HG03280 (cell line): ENCODE results near the gene FZR1.
A peak's percentile ranks its signal among the peaks of the same experiment; 100 is the strongest.

ENCODE experiments used
- ATAC-seq: cut with Tn5 transposase; IDR thresholded peaks from one replicate; pipeline ENCODE4 v1.9.1; 2021; ENCODE audit warnings: mild to moderate bottlenecking, moderate library complexity; ENCODE audit not compliant: unreplicated experiment

FZR1 gene

DNA sequence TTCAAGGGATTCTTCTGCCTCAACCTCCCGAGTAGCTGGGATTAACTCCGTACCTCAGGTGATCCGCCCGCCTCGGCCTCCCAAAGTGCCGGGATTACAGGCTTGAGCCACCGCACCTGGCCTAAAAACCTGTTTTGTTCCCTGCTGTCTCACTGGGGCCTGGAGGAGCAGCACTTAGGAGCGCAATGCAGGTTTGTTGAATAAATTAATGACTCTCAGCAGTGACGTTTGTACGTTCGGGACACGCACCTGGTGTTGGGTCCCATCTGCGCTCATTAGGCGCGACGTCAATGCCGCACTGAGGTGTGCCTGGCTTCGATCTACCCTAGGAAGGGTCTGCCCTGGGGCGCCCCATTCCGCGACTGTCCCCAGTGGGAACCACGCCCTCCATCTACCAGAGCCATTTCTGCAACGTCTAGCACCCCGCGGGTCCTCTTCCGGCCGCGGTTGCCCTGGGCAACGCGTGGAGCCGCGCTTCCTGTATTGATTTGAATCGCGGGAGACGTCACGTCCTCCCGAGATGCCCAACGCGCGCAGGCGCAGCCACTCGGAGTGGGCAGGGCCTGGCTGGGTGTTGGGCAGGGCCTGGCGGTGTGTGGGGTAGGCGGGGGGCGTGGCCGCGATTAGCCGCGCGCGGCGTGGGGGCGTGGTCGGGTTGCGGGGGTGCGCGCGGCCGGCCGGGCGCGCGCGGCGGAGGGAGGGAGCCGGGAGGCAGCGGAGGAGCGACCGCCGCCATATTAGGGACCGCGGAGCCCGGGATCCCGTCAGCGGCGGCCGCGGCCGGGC lies at the start of gene FZR1:
Gene FZR1, plus strand, starts transcription at position 714 of the 786 bp plus-strand sequence. CDS start 16,679 bp downstream, outside the sequence.
- peak; percentile 90 for ATAC-seq

DNA sequence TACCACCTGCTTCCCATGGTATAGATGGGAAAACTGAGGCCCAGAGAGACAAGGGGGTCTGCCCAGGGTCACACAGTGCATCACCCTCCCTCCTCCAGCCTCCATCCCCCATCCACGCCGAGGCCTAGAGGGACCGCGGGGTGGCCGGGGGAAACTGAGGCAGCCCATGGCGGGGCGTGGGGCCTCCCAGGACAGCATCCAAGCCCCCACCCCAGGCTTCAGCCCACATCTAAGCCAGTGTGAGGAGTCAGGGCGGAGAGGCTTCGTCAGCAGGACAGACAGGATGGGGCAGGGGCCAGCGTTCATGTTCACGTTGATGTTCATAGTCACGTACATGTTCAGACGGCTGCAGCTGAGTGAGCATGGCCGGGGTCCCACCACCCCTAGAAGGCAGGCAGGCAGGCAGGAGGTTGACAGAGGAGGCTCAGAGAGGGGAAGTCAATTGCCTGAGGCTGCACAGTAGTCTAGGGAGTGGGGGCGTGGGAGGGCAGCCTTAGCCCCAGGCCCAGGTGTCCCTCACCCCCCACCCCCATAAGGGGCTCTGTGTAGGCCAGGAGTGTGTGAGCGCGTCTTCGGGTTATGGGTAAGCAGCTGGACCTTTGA lies 49.1 kb upstream of the FZR1 start:
- no peak for ATAC-seq

DNA sequence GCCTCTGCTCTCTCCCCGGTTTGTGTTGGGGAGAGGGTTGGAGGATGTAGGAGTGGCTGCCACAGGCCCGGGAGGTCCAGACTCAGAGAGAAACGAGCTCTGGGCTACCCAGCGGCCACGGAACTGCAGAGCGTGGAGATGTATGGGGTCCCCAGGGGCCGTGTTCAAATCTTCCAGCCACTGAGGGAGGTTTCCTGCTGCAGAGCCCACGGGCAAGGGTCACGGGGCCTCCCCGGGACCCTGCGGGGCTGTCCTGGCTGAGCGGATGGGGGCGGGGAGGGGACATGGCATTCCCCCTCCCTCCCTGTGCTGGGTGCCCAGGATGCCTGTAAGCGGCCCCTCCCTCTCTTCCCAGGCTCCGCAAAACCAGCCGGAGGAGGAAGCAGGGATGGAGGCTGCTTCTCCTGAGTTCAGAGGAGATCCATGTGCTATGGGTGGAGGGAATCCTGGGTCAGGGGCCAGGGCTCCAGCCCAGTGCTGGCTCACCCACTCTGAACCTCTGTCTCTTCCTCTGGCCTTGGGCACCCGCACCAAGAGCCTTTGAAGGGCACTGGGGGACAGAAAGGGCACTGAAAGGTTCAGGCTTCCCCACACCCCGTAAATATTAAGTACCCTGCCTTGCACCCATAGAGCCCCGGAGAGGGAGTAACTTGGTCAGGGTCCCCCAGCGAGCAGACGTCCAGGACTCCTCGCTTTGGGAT lies 48.4 kb upstream of the FZR1 start:
- no peak for ATAC-seq

DNA sequence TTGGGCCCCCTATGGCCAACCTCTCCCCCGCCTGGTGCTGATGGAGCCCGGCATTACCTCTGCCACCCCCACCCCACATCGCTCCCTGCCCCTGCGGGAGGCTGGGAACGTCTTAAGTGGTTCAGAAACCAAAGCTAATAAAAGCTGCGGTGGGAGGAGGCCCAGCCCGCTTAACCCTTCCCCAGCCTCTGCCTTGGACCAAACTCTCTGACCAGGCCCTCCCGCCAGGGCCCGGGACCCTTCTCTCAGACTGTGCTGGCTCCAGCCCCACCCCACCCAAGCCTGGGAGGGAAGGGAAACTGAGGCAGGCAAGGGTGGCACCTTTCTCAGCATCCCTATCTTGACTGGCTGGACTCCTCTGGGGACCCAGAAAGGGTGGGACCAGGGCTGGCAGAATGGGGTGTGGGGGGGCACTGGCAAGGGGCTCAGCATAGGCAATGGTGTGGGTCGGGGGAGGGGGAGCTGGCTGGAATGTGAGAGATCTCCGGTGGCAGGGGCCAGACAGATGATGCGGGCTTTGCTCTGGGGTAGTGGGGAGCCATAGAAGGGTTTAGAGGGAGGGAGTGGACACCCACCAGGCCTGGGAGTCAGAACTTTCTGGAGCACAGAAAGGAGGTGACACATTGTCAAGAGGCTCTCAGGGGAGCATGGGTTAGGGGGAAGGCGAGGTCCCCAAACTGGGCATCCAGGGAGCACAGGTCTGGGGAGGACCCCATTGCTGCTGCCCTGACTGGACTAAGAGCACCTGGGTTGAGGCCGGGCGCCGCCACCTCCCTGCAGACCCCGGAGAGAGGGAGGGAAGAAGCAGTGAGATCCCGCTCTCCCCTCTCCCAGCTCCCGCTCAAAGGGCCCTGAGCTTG lies 47.7 kb upstream of the FZR1 start:
- ATAC-seq = no peak

DNA sequence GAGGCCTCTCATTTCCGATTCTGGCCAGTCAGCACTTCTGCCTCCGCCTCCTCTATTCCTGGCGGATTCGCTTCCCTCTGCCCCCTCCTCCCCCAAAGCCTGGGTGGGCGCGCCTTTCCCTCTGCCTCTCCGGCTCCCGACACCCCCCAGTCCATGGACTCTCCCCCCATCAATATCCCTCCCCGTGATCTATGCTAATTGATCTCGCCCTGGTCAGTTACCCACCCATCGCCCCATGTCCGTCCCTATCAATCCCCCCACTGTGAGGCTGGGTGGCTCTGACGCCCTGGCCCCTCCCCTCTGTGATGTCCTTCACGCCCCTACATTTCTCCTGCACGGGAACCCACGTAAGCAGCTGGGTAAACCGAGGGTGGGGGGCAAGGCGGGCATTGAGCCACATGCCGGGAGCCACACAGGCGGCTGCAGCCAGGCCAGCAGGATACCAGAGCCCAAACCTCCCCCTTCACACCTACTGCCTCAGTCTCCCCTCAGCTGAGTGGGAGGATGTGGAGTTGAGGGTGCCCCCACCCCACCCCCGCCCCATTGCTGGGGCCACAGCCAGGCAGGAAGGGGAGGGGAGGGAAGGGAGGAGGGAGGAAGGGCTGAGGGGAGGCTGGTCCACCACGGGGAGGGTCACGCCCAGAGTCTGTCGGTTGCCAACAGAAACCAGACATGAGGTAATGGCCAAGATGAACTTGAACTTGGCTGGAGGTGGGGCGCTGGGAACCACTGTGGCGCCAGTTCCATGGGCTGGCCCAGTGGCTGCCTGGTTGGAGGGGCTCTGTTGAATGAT lies 46.8 kb upstream of the FZR1 start:
- no peak for ATAC-seq

DNA sequence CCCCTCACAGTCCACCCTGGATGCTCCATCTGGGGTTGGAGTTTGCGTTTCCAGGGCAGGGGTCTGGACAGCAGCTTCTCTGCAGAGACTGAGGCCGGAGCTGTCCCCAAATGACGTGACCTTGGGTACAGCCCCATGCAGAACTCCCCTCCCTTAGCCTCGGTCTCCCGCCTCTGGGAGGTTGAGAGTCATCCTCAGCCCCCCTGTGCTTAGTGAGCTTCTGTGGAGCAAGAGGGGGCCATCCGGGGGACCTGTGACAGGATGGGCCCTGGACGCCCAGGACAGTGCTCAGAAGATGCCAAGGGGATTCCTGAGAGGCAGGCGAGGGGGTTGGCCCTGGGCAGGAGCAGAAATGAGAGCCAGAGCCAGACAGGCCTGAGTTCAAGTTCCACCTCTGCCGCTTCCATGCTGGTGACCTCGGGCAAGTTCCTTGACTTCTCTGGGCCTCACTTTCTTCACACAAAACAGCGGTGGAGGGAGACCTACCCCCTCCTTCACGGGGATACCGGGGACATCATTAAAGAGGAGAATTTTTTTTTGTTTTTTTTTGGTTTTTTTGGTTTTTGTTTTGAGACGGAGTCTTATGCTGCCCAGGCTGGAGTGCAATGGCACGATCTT lies 46.0 kb upstream of the FZR1 start:
- no peak for ATAC-seq

DNA sequence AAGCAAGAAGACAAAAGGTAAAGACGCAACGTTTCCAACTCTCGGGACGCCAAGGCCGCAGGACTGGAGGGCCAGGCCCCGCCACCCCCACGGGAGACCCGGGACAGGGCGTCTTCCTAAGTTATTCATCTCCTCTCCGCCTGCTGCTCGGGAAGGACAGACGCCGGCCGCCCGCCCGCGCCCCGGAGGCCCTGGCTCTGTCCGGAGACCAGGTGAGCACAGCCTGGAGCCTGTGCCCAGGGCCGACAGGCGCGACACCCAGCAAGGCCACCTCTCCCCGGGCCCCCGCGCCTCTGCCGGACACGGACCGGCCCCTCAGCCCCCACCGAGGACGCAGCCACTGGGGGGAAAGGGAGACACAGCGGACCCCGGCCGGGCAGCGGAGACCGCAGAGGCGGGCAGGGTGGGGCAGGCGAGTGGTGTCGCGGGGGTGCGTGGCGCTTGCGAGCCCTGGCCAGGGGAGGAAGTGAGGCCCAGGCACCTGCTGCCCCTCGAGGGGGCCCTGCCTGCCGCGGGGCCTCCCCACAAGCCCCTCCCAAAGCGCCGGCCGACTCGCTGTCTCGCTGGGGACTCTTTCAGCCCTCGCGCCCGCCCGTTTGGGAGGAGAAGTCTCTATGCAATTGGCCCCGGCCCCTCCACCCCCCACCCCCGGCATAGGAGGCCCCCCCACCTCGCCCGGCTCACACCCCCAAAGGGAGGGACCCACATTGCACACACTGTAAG lies 43.0 kb upstream of the FZR1 start:
- no peak for ATAC-seq

DNA sequence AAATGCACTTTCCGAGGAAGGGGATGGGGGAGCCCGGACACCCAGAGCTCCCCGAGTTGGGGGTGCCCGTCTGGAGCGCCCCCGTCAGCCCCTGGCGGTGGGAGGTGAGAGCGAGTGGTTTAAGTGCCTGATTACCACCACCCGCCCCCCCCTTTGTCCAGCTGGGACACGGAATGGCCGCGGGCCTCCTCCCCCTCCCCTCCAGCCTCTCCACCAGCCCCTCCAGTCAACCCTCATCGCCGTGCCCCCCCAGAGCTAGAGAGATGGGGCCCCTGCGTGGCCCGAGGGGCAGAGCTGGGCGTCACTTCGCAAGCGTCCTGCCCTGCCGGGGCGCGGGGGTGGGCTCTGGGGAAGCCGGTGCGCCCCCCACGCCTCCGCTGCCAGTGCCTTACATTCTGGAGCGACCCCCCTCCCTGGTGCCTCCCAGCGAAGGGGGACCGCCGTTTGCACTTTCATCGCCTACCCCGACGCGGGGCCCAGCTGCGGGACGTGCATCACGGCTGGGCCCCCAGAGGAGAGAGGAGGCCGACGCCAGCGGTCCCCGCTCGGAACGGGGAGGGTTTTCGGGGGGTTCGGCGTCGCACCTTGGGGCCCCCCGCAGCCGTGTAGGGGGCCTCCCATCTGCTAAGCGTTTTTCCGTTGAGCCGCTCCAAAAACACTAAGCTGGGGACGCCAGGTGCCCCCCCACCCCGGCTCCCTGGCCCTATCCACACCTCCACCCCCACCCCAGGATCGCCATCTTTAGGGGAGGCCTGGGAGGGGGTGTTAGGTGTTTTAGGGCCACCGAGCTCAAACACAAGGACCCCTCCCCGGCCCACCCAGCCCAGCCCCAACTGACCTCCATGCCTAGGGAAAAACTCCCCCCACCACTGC lies 42.2 kb upstream of the FZR1 start:
- no peak for ATAC-seq

- ATAC-seq = no peak
Observed at GRCh38 chr19:3464587-3465235, 41.4 kb upstream of the FZR1 start.

- no peak for ATAC-seq
Observed at GRCh38 chr19:3465552-3465951, 40.6 kb upstream of the FZR1 start.

DNA sequence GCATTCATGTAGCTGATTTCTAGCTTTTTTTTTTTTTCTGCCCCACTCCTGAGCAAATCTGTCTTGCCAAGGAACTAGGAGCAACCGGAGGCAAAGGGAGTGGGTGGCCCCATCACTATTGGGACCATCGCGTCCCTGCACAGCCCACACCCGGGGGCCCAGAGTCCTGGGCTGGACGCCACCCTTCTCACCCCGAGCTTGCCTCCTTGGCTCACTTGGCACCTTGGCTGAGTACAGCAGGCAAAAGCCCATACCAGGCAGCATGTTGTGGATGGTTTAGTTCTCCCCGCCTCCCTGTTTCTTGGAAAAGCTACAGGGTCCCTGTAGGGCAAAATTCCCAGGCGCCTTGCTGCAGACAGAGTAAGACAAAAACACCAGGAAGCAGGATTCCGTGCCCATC lies 39.5 kb upstream of the FZR1 start:
- ATAC-seq = no peak

- ATAC-seq = no peak
Observed at GRCh38 chr19:3467437-3468198, 38.5 kb upstream of the FZR1 start.

GRCh38 chr19:3468211-3468610 lies 37.9 kb upstream of the FZR1 start:
- ATAC-seq = no peak

DNA sequence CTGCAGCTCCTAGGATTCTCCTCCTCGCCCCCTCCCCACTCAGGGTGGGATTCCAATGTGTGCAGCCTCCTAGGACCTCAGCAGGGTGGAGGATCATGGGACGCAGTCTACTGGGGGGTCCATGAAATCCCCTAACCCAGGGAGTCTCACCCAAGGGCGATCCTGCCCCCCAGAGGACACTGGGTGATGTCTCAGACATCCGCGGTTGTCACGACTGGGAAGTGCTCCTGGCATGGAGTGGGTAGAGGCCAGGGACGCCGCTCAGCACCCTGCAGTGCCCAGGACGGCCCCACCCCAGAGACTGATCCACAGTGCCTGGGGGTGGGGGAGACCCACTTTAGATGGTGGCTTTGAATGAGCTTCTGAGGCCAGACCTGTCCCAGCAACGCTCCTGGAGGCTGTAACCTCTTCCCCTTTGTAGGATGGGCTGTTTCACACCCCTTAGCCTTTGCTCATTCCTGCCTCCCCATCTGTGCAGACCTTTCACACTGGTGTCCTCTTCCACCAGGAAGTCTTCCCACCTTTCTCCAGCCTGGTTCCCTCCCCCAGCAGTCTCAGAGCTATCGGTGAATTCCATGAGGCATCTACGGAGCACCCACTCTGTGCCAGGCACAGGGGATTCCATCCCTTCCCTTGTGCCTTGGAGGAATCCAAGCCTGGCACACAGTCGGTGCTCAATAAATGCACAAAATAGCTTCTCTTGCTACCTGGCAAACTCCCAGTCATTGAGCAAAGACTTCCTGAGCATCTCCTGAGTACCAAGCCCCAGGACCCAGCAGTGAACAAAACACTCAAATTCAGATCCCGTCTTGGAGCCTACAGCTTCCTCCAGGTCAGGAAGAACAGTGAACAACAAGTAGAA lies 36.2 kb upstream of the FZR1 start:
- ATAC-seq = no peak

GRCh38 chr19:3470500-3471128 lies 35.5 kb upstream of the FZR1 start:
- no peak for ATAC-seq
